Epithelial cell of proximal tubule (primary cell): Measurements from ENCODE around the gene KPNA2. TPM values are rescaled to one million over a fixed set of nuclear protein-coding genes. Genes with fewer than 3 reads are reported as not detected.
A peak's percentile ranks its signal among the peaks of the same experiment; 100 is the strongest.

Experiments used
- DNase-seq: peaks from one replicate; pipeline ENCODE4 v3.0.0-alpha.2; 2011; ENCODE audit warnings: low read depth
- H3K4me3 ChIP-seq: 2 replicates; pipeline ENCODE4 v1.5.1; 2011; ENCODE audit warnings: low read depth, mild to moderate bottlenecking, low read length
- total RNA-seq: library from RNA; depleted of rRNA; stranded (reverse); fragments of >200 nt; gene quantifications from 2 replicates; pipeline ENCODE4 v1.2.3, GENCODE V29; 2015
- TF ChIP-seq, protein P1 (sequence below): conservative IDR thresholded peaks from 2 replicates; pipeline ENCODE4 v1.5.1; 2012; ENCODE audit warnings: low read depth, mild to moderate bottlenecking, low read length

Gene KPNA2
- total RNA-seq = 369 and 409 TPM in 2 replicates

DNA sequence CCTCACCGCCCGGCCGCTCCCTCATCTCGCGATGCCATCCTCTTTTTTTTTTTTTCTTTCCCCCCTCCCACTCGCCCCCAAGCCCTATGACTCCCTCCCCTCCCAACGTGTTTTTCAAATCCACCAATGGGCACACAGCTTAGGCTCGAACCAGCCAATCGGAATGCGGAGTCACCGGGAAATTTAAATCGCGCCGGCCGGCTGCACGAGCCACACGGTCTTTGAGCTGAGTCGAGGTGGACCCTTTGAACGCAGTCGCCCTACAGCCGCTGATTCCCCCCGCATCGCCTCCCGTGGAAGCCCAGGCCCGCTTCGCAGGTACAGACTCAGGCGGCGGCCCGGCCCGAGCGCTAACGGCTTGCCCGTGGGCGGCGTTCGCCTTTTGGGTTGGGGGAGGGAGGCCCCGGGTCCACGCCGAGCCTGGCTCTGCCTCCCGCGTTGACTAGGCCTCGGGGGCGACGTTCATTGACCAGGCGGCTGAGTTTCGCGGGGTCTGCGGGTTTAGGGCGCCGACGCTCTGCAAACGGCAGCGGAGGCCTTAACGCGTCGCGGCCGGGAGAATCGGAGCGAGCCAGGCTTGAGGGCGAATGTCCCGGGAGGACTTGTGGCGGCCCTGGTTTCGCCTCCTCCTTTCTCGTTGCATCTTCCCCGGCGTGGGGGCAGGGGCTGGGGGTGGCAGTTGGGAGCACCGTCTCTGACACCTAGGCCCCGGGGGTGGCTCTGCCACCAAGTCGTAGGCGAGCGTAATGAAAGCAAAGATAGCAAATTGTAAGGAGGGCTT lies at the start of gene KPNA2:
TSS of gene KPNA2 (plus strand) at position 213 of the 781 bp plus-strand sequence. CDS start 1,398 bp downstream, outside the sequence.
- peak within 1 kb of the TSS; percentile 85 for H3K4me3 ChIP-seq
- DNase-seq = peak; percentile 81
- TF ChIP-seq, protein P1, sequence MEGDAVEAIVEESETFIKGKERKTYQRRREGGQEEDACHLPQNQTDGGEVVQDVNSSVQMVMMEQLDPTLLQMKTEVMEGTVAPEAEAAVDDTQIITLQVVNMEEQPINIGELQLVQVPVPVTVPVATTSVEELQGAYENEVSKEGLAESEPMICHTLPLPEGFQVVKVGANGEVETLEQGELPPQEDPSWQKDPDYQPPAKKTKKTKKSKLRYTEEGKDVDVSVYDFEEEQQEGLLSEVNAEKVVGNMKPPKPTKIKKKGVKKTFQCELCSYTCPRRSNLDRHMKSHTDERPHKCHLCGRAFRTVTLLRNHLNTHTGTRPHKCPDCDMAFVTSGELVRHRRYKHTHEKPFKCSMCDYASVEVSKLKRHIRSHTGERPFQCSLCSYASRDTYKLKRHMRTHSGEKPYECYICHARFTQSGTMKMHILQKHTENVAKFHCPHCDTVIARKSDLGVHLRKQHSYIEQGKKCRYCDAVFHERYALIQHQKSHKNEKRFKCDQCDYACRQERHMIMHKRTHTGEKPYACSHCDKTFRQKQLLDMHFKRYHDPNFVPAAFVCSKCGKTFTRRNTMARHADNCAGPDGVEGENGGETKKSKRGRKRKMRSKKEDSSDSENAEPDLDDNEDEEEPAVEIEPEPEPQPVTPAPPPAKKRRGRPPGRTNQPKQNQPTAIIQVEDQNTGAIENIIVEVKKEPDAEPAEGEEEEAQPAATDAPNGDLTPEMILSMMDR = no peak

DNA sequence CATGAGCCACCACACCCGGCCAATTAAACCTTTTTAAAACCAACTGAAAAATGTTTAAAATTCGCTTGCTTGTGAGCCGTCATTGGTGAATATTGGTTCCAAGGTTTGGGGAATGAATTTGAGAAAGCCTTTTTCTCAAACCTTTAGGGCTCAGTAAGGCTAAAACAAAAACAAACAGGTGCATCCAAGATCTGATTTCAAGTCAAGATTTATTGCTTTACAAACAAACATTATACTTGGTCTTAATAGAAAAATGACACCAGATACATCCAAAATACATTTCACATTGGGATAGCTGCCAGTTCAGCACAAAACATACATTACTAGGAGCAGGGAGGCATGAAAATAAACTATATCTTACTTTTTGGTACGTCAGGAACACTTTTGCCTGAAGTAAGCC lies 44.6 kb upstream of the KPNA2 start:
- DNase-seq = no peak
- no peak overlapping the region for H3K4me3 ChIP-seq
- TF ChIP-seq, protein P1 = no peak

GRCh38 chr17:67992548-67993152 lies 42.9 kb upstream of the KPNA2 start:
- no peak for DNase-seq
- TF ChIP-seq, protein P1 = no peak
- peak overlapping the region; percentile 81 for H3K4me3 ChIP-seq

- H3K4me3 ChIP-seq = peak overlapping the region; percentile 81
- no peak for DNase-seq
- TF ChIP-seq, protein P1 = peak; percentile 10
Measured at GRCh38 chr17:67993153-67993997, 42.2 kb upstream of the KPNA2 start.

DNA sequence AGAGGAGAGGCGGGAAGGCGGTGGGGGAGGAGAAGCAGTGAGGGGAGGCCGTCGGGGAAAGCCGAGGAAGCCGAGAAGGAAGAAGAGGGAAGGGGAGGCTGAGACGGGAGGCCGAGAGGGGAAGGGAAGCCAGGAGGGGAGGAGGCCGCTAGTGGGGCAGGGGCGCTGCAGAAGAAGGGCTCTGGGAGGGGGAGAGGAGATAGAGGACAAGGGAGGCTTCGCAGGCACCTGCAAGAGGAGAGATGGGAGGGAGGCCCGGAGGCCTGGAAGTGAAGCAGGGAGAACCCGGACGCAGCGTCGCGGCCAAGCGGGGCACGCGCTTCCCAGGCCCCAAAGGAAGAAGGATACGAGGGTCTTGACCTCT lies 41.6 kb upstream of the KPNA2 start:
- DNase-seq = no peak
- TF ChIP-seq, protein P1 = no peak
- peak overlapping the region; percentile 74 for H3K4me3 ChIP-seq

DNA sequence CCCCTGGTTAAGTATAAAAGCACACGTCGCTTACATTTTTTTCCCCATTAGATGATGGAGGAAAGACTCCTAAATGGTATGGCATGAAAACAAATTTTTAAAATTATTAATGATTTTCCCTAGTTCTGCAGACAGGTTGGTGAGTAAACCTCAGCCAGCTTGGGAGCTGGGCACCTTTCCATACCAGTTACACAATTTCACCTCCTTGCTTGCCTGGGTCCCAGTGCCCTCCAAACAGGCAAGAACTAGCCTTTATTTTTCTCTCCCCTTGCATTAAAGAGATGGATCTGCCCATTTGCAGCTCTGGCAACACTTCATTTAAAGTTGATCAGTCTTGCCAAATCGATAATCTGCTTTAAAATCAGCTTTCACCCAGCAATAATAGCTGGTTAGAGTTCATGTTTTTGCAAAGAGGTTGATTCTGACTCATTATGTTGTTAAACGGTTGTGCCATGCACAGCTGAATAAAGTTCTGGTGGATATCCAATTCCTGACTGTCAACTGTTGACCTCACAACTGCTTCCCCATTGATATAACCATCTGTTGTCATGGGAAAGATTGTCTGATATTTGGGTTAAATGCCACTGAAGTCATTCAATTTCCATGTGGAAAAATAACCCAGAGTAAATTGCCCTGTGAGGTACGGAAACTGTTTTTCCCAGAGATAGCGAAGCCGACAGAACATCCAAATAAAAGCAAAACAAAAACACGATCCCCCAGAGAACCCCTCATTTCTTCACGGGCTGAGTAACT lies 40.5 kb upstream of the KPNA2 start:
- TF ChIP-seq, protein P1 = no peak
- DNase-seq = peak; percentile 80

More for the DNA sequence above, 40.5 kb upstream of the KPNA2 start:
- peak overlapping the region; percentile 74 for H3K4me3 ChIP-seq
